GM12878 (cell line): ENCODE results near the gene SPSB2. TPM values are rescaled to one million over a fixed set of nuclear protein-coding genes. Genes with fewer than 3 reads are reported as not detected.

Source experiments
- CHD1 ChIP-seq: IDR thresholded peaks from 2 replicates; pipeline ENCODE4 v1.6.1; 2012; ENCODE audit warnings: low read depth, low read length, improper control_type of control experiment
- E2F4 ChIP-seq: IDR thresholded peaks from 2 replicates; pipeline ENCODE4 v1.6.1; 2012; ENCODE audit warnings: low read depth, low read length, improper control_type of control experiment
- EED ChIP-seq: sonication (generic); IDR thresholded peaks from 2 replicates; pipeline ENCODE4 v1.6.1; 2016; ENCODE audit warnings: antibody characterized with exemption, low read depth
- ETV6 ChIP-seq, 2 experiments: fragments of 450-650 bp in 1 of 2; IDR thresholded peaks in 1 of 2; conservative IDR thresholded peaks in 1 of 2; 2 replicates each; pipeline ENCODE4 v1.6.1; 2014; ENCODE audit warnings: antibody characterized with exemption in 1 of 2, borderline replicate concordance in 1 of 2, low read depth in 1 of 2, mild to moderate bottlenecking in 1 of 2, moderate library complexity in 1 of 2
- KDM1A ChIP-seq: fragments of 200-600 bp; sonication (generic); IDR thresholded peaks from 2 replicates; pipeline ENCODE4 v1.6.1; 2016; ENCODE audit warnings: borderline replicate concordance
- RB1 ChIP-seq: fragments of 450-650 bp; formaldehyde crosslinking; IDR thresholded peaks from 2 replicates; pipeline ENCODE4 v1.6.1; 2017; ENCODE audit warnings: mild to moderate bottlenecking, borderline replicate concordance
- RCOR1 ChIP-seq: conservative IDR thresholded peaks from 2 replicates; pipeline ENCODE4 v1.6.1; 2012; ENCODE audit warnings: low read depth, low read length, improper control_type of control experiment
- RELB ChIP-seq: fragments of 450-650 bp; IDR thresholded peaks from 2 replicates; pipeline ENCODE4 v1.6.1; 2017; ENCODE audit warnings: low read depth, mild to moderate bottlenecking, moderate library complexity
- polyA plus RNA-seq, 11 experiments: library from polyadenylated mRNA; depleted of rRNA in 4 of 11; unstranded in 6 of 11; stranded (reverse) in 5 of 11; fragments of >200 nt; fragmentation: Nextera tagmentation in 4 of 11; fragmentation: Illumina TruSeq in 1 of 11; extraction: Ambion mirVana in 4 of 11; extraction: Trizol in 1 of 11; gene quantifications; 1 replicate in 1 of 11; 2 replicates in 10 of 11; pipeline versions ENCODE4 v1.2.1 to v1.2.3, GENCODE V29; 2011 to 2016; ENCODE audit warnings: inconsistent platforms in 2 of 11, missing spikeins in 2 of 11, low read depth in 1 of 11
- total RNA-seq, 4 experiments: library from RNA; depleted of rRNA in 3 of 4; stranded (reverse); fragments of >200 nt in 3 of 4; fragmentation: Illumina TruSeq in 1 of 4; extraction: Trizol in 1 of 4; gene quantifications; 2 replicates each; pipeline versions ENCODE4 v1.2.1 to v1.2.3, GENCODE V29; 2013 to 2021
- TF ChIP-seq, protein P1 (sequence below): fragments of 450-650 bp; IDR thresholded peaks from 2 replicates; pipeline ENCODE4 v1.6.1; 2016; ENCODE audit warnings: mild to moderate bottlenecking

SPSB2 gene
- total and polyA plus RNA-seq, 10 of the 15 experiments (the other 5 are each of a cell fraction or from before 2014, with no cell fraction given) = 0.08 to 5.6 (median 2.7) TPM

DNA sequence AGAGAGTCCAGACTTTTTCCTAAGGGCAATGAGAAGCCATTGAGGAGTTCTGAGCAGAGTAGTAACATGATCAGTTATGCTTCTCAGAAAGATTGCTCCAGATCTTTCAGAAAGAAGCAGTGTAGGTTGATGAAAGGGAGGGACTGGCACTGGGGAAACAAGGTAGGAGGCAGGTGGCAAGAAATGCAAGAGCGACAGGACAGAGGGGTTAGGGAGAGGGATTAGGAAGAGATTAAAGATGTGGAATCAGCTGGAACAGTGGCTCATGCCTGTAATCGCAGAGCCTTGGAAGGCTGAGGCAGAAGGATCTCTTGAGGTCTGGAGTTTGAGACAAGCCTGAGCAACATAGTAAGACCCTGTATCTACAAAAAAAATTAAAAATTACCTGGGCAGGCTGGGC is 25.4 kb downstream of the SPSB2 start (continued):
- no peak for TF ChIP-seq ETV6 (conservative IDR thresholded peaks at IDR 0.05 in 1 of 2, IDR thresholded peaks at IDR 0.05 in 1 of 2; ENCODE audit: borderline replicate concordance in 1 of 2, low read depth in 1 of 2)
- no peak for TF ChIP-seq E2F4
- TF ChIP-seq KDM1A = no peak
- TF ChIP-seq RB1 = no peak
- no peak for TF ChIP-seq CHD1
- TF ChIP-seq EED = no peak
- no peak for TF ChIP-seq RCOR1
- TF ChIP-seq, protein P1, sequence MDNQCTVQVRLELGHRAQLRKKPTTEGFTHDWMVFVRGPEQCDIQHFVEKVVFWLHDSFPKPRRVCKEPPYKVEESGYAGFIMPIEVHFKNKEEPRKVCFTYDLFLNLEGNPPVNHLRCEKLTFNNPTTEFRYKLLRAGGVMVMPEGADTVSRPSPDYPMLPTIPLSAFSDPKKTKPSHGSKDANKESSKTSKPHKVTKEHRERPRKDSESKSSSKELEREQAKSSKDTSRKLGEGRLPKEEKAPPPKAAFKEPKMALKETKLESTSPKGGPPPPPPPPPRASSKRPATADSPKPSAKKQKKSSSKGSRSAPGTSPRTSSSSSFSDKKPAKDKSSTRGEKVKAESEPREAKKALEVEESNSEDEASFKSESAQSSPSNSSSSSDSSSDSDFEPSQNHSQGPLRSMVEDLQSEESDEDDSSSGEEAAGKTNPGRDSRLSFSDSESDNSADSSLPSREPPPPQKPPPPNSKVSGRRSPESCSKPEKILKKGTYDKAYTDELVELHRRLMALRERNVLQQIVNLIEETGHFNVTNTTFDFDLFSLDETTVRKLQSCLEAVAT = no peak
- TF ChIP-seq RELB = no peak
